NCI-H345 (cell line): Measurements from ENCODE around the gene HDAC4.

Source experiments
- DNase-seq: peaks from one replicate; lab custom pipeline; 2025; lab: John Stamatoyannopoulos, UW

Gene HDAC4

DNA sequence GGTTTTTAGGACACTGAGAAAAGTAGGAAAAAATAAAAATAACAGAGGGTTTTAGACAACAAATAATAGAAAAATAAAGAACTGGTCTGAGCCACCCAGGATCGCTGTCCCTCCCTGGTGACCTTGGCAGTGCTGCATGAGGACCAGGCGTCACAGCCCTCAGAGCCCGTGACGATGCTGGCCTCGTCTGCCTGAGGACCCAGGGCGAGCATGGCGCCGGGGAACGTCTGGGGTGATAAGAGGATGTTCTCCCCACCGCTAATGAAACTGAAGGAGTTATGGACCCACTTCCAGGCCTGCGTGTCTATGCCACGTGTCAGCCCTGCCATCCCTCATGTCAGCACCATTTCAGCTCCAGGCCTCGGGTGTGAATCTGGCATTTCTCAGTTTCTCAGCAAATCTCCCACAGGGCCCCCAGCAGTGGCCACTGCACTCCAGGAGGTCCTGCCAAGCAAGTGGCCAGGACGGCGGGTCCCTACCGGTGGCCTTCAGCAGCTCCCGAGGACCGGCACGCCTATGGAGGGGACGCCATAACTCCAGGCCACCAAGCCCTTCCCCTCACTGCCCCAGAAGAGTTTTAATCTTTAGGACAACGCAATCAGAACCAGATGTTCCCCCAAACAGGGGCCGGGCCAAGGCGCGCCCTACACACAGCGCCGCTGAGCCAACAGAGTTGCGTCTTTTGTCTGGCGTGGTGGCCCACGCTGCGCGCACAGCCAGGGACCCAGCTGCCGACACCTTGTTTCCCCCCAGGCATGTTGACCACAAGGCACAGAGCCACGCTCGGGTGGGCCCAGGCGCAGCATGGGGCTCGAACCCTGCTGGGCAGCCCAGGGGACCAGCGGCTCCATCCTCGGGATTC is 373.2 kb downstream of the HDAC4 start:
- DNase-seq, result no peak

DNA sequence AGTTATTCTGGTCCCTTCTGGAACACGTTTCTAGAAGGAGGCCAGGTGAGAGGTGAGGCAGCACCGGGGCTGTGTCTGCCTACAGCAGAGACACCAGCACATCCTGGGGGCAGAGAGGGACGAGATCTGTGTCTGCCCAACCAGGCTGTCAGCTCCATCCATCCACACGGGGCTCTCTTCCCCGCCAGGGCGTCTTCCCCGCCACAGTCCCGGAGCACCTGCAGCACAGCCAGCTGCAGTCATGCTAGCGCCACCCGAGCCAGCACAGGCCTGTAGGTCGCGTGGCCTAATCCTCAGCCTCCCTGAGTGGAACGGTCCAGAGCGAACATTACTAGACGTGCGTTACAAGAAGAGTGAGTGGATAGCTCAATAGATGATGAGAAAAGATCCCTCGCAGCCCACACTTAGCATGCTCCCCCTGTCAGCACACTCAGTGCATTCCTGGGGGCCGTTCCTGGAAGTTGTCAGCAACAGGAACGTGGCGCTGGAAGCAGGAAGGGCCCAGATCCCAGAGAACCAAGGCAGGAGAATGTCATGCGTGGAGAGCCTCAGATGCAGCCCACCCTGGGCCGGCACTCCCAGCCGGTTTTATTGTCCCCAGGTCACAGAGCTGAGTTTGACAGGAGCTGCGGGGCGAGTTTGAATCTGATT is 374.0 kb downstream of the HDAC4 start:
- no peak for DNase-seq

DNA sequence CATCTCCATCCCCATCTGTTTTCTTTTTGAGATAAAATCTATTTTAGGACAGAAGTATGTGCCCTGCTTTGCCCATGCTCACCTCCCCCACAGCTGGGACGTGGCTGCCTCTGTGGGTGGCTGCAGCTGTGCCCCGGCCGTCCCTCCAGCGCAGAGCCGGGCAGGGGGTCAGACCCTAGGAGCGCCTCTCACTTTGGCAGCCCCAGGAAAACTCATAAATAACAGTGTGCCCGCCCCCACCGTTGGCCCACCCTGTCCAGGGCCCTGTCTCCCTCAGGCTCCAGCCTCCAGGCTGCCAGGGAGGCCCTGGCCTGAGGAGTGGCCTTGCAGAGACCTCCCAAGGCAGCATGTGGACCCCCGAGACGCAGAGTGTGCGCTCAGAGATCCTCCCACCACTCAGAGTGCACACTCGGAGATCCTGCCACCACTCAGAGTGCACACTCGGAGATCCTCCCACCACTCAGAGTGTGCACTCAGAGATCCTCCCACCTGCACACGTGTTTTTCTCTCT is 374.8 kb downstream of the HDAC4 start:
- no peak for DNase-seq

DNA sequence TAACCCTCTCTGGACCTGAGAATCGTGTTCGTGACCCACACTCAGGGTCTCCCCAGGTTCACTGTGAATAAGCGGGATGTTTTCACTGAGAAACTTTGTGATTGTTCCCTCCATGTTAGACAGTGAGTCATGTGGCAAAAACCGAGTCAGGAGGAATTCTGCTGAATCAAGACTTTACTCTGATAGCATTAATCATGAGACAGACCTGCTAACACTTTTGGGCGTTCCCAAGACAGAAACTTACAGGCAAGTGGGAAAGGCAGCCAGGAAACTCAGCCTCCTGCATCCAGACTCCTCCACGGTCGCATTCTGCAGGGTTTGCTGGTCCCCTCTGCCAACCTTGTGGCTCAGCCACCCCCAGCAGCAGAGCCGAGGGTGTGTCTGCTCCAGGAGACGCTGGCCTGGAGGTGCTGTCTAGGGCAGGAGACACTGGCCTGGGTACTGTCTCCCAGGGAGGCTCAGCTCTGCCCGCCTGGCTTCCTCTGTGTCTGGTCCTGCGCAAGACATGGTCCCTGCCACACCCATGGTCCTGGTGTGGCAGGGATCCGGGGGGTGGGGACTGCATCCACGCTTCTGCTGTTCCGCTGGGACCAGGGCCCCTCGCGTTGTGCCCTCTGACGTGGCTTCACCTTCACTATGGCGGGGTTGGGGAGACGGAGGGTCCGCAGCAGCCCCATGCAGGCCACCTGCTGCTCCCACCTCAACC is 375.6 kb downstream of the HDAC4 start:
- no peak for DNase-seq

DNA sequence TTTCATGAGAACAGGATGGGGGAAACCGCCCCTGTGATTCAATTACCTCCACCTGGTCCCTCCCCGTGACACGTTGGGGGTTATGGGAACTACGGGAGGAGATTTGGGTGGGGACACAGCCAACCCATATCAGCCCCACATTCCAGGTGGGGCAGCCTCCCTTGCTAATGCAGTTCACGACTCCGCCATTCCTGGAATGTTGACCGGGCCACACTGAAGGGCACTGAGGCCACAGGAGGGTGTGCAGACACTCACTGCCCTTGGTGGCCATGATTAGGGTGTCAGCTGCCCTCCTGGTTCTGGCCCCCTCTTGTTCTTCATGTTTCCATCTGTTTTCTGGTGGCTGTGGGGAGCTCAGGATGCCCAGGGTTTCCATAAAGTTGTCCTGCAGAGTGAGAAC is 376.6 kb downstream of the HDAC4 start:
- DNase-seq, result no peak

DNA sequence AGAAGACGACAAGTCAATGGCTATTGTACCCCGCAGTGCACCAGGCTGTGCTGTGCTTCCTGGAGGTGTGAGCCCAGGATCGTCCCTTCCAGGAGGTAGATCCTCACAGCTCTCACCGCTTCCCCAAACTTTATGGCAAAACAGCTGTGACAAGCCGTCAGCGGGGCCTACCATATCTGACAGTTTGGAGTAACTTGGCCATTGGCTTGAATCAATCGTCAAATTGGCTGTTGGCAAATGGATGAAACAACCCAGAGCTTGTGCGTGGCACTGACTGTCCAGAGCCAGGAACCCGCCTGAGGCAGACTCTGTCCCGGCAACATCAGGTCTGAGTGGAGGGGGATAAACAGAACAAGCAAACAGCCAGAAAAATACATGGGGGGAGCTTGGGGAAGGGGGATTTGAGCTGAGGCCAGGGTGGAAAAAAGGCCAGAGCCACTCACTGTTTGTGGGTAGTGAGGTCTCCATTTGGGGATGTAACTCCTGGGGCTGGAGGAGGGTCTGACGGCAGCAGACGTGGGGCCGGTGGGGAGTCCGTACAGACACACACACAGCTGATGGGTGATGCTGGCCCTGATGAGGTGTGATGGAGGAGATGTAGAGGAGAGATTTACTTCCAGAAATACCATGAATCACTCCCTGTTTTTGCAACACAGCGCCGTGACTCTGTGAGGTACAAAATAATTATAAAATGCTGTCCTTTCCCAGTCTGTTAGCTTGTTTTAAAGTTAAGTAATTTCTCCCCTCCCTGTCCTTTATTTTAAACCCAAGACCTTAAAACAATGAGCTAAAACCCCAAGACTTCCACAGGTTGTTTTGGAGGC is 378.2 kb downstream of the HDAC4 start:
- DNase-seq, result no peak

DNA sequence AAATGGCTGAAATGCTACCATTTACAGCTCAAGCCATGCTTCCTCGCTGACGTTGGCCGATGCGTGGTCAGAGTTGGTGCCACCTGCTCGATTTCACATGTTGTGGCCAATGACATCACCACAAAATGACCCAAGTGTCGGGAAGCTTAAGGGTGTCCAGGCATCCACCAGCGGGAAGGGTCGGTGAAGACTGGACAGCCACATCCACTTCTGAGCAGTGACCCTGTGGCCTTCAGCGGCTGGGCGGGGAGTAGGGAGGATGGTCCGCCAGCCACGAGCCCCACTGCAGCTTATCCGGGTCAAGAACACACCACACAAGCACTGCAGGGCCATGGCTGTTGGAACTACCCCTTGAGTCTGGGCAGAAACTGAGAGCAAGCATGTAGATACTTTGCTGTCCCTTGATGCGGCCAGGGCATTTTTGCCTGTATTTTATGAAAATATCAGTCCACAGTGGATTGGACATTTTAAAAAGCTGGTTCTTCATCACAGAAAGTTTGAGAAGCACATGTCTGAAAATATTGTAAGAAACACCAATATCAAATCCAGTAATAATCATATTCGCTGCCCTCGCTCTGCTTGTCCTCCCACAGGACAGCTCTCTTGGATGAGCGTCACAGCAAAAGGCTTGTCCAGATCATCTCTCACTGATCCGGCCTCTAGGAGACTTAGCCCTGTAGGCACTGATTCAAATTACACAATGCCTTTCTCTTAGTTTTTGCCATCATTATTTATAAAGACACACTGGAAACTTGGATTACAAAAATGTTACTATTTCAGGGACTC is 379.0 kb downstream of the HDAC4 start:
- no peak for DNase-seq

DNA sequence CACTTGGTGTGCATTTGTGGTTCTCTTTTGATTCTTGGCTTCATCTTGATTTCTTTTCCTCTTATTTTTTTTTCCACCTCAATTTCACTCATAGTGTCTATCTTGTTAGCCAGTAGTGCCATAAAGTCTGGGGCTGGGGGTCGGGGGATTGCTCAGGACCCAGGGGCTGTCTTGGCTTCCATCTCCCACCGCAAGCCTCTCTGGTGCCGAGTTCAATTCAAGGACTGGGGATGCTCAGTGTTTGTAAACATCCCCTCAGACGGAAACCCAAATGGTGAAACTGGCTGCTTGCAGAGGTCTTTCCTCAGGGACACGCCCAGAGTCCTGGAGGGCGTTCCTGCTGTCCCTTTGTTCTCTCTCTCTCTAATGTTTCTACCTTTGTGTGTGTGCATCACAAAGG is 379.6 kb downstream of the HDAC4 start:
- DNase-seq, result no peak

DNA sequence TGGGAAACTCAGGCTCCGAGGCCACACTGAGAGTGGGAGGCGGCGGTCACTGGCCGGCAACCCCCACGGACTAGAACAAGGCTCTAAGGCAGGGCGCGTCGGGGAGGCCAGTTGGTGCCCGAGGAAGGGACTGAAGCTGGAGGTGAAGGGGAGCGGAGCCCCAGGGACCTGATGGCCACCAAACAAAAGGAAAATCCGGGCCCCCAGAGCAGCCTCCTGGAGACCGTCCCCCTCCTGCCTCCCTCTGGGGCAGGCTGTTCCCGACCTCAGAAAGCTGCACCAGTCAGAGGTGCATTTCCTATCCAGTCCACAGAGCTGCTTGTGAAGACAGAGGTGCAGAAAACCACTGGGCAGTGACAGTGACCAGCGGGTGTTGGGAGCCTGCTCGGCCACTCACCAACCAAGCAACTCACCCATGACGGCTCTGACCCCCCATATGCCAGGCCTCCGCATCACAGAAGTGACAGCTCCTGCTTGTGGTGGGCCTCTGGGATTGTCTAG is 380.2 kb downstream of the HDAC4 start:
- no peak for DNase-seq

DNA sequence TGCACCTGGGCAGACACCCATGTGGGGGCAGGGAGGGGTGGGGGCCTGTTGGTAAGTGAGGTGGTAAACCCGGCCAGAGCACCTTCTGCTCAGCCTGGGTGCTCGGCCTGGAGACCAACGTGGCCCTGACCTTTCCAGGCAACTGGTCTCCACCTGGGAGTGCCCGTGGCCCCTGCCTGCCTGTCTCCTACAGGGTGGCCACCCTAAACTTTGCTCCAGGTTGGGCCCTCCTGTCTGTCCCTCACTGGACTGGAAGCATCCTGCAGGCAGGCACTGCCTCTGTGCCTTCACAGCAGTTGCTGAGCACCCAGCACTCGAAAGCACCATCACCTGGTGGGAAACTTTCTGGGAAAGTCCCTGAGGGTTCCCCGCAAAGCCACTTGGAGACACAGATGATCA is 381.6 kb downstream of the HDAC4 start:
- DNase-seq, result no peak

DNA sequence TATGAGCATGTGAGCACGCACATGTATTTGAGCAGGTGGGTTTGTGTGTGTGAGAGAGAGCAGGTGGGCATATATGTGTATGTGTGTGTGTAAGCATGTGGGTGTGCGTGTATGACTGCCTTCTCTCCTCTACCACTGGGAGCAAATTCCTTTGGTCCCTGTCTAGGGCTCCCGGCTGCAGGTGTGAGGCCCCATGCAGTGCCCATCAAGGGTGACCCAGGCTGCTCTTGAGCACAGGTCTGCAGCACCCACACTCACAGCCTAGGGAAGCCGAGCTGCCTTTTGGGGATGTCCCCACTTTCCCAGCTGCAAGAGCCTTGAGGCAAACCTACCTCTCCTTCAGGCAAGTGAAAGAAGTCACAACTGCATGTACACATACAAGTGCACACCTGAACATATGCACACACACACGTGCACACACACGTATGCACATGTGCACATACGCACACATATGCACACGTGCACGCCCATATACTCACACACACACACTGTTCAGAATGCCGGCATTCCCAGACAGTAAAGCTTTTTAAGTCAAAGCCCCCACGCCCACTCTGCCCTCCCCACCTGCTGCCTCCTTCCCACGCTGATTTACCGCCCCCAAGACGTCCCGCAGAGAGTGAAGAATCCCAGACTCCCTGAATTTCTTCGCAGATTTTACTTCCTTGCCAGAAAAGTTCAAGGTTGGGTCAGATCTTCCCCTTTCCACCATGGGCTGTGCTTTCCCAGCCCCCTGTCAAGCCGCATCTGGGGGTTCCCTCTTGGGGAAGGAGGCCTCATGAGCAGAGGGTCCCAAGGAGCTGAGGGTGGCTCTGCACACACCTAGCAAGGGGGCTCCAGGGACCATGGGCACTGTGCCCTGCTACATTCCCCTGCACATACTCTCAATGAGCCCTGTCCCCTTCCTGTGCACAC is 382.3 kb downstream of the HDAC4 start:
- DNase-seq, result no peak

DNA sequence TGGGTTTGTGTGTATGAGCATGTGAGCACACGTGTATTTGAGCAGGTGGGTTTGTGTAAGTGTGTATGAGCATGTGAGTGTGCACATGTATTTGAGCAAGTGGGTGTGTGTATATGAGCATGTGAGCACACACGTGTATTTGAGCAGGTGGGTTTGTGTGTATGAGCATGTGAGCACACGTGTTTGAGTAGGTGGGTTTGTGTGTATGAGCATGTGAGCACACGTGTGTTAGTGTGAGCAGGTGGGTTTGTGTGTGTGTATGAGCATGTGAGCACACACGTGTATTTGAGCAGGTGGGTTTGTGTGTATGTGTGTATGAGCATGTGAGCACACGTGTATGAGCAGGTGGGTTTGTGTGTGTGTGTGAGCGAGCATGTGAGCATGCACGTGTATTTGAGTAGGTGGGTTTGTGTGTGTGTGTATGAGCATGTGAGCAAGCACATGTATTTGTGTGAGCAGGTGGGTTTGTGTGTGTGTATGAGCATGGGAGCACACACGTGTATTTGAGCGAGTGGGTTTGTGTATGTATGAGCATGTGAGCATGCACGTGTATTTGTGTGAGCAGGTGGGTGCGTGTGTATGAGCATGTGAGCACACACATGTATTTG is 383.2 kb downstream of the HDAC4 start:
- DNase-seq, result no peak

DNA sequence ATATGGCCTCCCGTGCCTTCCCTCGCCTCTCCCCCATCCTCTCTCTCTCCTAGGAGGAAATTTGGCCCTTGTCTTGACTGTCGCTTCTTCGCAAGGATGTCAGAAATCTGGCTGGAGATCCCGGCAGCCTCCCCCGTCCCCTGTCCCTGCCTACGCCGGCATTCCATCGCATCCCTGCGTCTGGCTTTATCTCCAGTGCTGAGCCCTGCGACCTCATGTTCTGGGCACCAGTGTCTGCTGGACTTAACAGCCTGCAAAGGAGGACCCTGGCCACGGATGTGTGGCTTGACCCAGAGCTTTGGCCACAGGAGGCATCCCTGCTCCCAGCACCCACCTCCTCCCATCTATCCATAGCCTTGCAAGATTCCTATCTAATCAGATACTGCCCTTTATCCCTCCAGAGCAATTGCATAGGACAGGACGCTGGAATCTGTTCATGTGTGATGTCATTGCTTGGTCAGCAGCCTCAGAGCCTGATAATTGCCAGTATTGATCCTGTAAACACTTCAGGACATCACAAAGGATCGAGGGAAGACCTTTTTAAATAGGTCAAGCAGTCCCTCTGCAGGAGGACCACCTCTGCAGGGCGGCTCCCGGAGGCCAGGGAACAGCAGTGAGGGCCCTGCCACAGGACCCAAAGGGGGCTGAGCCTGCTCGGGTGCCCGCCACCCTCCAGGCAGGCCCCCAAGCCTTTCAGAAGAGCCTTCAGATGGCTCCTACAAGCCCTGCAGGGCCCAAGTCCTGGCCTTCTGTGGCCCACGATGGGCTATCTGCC is 384.7 kb downstream of the HDAC4 start:
- no peak for DNase-seq

DNA sequence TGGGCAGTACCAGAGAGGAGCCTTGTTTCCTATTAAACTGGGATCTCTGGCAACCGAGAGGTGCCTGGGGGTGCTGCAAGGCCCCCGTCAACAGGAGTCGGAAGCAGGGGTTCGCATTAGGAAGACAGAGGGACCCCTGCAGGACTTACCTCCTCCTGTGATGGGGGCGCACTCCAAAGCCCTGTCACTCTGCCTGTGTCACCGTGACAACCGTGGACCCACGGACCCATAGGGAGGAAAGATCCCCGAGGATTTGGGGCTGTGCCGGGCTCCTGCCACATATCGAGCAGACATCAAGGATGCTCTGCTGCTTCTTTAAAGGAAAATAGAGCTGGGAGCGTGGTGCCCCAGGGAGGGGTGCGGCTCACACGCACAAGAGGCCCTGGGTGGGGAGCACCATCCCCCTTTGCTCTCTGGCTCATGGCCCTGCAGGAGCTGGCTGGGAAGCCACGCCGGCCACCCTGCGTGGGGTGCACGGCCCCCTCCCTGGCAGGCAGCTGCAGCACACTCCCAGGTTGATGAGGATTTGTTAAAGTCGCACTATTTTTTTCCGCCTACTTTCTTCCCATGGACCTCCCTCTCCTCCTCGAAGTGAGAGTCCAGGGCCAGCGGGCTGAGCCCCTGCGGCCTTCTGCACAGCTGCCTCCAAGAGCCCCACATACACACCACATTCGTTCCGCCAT is 385.5 kb downstream of the HDAC4 start:
- no peak for DNase-seq

DNA sequence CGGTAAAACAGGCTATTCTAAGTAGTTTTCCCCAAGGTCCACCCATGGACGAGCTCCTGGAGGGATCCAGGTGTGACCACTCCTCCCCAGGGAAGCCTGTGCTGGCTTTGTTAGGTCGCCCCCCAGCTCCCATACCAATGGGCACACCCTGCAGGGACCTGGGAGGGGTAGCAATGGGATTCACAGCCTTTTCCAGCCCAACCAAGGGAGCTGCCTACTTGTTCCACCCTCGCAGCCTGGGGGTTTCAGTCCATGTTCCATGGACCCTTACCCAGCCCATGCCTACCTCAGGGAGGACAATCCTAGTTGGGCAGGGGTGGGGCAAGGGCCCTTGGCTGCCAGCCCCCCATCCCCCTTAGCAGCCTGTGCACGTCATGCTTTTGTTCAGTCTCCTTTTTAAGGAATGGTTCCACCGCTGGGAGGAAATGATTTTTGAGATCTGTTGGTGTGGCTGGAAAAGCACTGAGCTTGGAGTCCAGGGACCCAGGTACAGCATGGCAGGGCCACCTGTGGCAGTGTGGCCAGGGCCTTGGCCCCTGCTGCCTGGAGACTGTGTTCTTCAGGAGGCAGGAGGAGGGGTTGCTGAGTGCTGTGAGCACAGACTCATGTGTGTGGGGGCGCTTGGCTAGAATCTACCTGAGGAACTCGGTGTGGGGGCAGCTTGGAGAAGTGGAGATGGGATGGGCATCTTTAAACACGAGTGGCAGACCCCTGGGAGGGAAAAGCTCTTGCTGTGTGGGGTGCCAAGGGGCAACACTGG is 386.2 kb downstream of the HDAC4 start:
- no peak for DNase-seq

DNA sequence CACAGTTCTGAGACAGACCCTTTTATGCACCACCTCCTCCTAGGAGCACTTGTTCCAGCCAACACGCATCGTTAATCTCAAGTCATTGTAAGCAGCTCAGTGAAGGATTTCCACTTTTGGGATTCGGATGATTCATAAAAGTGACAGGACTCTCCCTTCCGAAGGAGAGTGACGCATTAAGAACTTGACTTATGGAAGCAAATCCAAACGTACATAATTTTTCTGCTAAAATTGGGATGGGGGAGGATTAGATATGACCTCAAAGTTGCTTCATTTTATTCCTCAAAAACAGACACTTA is 387.2 kb downstream of the HDAC4 start:
- DNase-seq, result no peak

DNA sequence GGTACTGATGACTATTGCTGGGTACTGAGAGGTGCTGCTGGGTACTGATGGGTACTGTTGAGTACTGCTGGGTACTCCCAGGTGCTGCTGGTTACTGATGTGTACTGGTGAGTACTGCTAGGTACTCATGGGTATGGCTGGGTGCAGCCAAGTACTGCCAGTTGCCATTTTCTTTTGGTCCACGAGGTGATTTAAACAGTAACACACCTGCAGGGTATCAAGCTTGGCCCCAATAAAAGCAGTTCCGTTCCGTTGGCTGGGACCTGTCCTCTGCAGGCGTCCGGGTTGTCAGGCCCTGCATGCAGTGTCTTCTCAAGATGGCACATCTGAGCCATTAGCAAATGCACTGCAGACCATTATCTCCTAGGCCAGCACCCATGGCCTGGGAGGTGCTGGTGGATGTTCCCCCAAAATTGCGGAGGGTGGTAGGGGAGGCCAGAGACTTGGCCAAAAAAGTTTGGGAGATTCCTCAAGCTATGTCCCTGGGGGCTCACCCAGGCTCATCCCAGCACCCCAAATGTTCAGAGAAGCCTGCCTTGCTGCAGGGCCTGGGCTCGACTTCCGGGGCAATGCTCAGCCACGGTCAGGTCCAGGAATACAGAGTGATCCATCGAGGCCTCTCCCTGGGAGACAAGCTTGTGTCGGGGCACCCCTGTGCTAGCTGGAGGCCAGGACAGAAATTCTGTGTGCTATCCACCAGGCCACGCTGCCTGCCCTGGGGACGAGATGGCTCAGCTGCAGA is 387.7 kb downstream of the HDAC4 start:
- no peak for DNase-seq
